PC-9 (cell line): ENCODE results near the gene DCAKD.

Experiments used
- EZH2 ChIP-seq: fragments of 200-600 bp; sonication (generic); IDR thresholded peaks from 2 replicates; pipeline ENCODE4 v1.8.0; 2017; ENCODE audit warnings: antibody characterized with exemption, low read depth
- TF ChIP-seq, protein P1 (sequence below): fragments of 200-600 bp; sonication (generic); conservative IDR thresholded peaks from 2 replicates; pipeline ENCODE4 v1.6.1; 2017; ENCODE audit warnings: mixed run types, antibody characterized with exemption, mild to moderate bottlenecking, moderate library complexity

DNA sequence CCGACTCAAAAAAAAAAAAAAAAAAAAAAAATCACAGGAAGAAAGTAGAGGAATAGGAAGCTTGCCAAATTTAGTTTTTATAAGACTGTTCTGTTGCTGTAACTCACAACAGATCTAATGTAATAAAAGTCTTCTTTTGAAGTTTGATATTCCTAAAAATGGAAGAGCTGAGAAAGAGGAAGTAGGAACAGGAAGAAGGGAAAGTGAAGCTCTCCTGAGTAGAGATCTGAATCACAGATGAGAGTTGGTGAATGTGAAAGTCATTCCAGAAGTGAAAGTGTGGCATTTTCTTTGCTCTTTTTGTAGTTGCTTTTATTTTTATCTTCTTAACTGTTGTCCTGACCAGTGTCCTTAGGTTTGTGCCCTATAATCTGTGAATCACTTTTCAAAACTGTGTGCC, 11.8 kb upstream of the DCAKD start:
- TF ChIP-seq, protein P1, sequence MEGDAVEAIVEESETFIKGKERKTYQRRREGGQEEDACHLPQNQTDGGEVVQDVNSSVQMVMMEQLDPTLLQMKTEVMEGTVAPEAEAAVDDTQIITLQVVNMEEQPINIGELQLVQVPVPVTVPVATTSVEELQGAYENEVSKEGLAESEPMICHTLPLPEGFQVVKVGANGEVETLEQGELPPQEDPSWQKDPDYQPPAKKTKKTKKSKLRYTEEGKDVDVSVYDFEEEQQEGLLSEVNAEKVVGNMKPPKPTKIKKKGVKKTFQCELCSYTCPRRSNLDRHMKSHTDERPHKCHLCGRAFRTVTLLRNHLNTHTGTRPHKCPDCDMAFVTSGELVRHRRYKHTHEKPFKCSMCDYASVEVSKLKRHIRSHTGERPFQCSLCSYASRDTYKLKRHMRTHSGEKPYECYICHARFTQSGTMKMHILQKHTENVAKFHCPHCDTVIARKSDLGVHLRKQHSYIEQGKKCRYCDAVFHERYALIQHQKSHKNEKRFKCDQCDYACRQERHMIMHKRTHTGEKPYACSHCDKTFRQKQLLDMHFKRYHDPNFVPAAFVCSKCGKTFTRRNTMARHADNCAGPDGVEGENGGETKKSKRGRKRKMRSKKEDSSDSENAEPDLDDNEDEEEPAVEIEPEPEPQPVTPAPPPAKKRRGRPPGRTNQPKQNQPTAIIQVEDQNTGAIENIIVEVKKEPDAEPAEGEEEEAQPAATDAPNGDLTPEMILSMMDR: no peak
- no peak for TF ChIP-seq EZH2
